ACHN (cell line): Measurements from ENCODE around the gene KRT71.

Source experiments
- DNase-seq: peaks from one replicate; pipeline ENCODE4 v3.0.0-alpha.2; 2015
- in situ Hi-C: cut with HindIII; loops from 2 replicates; pipeline ENCODE4 v1.10.0; 2017; ENCODE audit warnings: low sequenced_read_pairs, low pct_ligation_motif_present, low pct_unique_long_range_greater_than_20kb

The KRT71 gene

GRCh38 chr12:52579468-52580465 lies 26.8 kb upstream of the KRT71 start:
- in situ Hi-C loops: loop anchor here (25.0 kb wide), 1 partner anchor 283 kb away; no protein-coding TSS in a partner anchor
- no peak for DNase-seq

GRCh38 chr12:52578469-52578868 lies 25.5 kb upstream of the KRT71 start:
- no peak for DNase-seq
- in situ Hi-C loops: loop anchor here (25.0 kb wide), 1 partner anchor 284 kb away; no protein-coding TSS in a partner anchor

GRCh38 chr12:52577316-52577715 lies 24.4 kb upstream of the KRT71 start:
- no peak for DNase-seq
- in situ Hi-C loops: loop anchor here (25.0 kb wide), 1 partner anchor 285 kb away; no protein-coding TSS in a partner anchor

GRCh38 chr12:52575948-52576347 lies 23.0 kb upstream of the KRT71 start:
- no peak for DNase-seq
- in situ Hi-C loops: loop anchor here (25.0 kb wide), 1 partner anchor 286 kb away; no protein-coding TSS in a partner anchor

GRCh38 chr12:52575256-52575655 lies 22.3 kb upstream of the KRT71 start:
- in situ Hi-C loops: loop anchor here (25.0 kb wide), 1 partner anchor 287 kb away; no protein-coding TSS in a partner anchor
- no peak for DNase-seq

GRCh38 chr12:52573743-52574142 lies 20.8 kb upstream of the KRT71 start, which contains the start of gene KRT74:
Gene KRT74, minus strand, starts transcription at chr12:52573843. Its CDS starts 66 bp downstream, at chr12:52573777.
- no peak for DNase-seq
- in situ Hi-C loops: no loop called here

GRCh38 chr12:52573306-52573705 lies 20.4 kb upstream of the KRT71 start:
- DNase-seq: no peak
- in situ Hi-C loops: no loop called here

- DNase-seq: no peak
- in situ Hi-C loops: no loop called here
Measured at GRCh38 chr12:52570511-52570910, 17.6 kb upstream of the KRT71 start.

GRCh38 chr12:52568111-52568510 lies 15.2 kb upstream of the KRT71 start:
- DNase-seq: no peak
- in situ Hi-C loops: no loop called here

- no peak for DNase-seq
- in situ Hi-C loops: no loop called here
Measured at GRCh38 chr12:52566847-52567291, 13.9 kb upstream of the KRT71 start.

GRCh38 chr12:52564582-52564981 lies 11.6 kb upstream of the KRT71 start:
- DNase-seq: no peak
- in situ Hi-C loops: no loop called here

- in situ Hi-C loops: no loop called here
- DNase-seq: peak; percentile 42
Measured at GRCh38 chr12:52561880-52562449, 9.0 kb upstream of the KRT71 start.

GRCh38 chr12:52559979-52560378 lies 7.0 kb upstream of the KRT71 start:
- no peak for DNase-seq
- in situ Hi-C loops: no loop called here

GRCh38 chr12:52558781-52559445 lies 6.0 kb upstream of the KRT71 start:
- in situ Hi-C loops: no loop called here

GRCh38 chr12:52557476-52557875 lies 4.5 kb upstream of the KRT71 start:
- in situ Hi-C loops: no loop called here
- no peak for DNase-seq

More at GRCh38 chr12:52558781-52559445, 6.0 kb upstream of the KRT71 start:
- DNase-seq: no peak

- in situ Hi-C loops: no loop called here
- no peak for DNase-seq
Measured at GRCh38 chr12:52555577-52555976, 2.6 kb upstream of the KRT71 start.

- in situ Hi-C loops: no loop called here
- no peak for DNase-seq
Measured at GRCh38 chr12:52552055-52552454, 890 bp downstream of the KRT71 start.

- in situ Hi-C loops: no loop called here
- DNase-seq: no peak
Measured at GRCh38 chr12:52551216-52551865, 1.6 kb downstream of the KRT71 start.
